Measurements from ENCODE around the gene CCDC148.

DNA sequence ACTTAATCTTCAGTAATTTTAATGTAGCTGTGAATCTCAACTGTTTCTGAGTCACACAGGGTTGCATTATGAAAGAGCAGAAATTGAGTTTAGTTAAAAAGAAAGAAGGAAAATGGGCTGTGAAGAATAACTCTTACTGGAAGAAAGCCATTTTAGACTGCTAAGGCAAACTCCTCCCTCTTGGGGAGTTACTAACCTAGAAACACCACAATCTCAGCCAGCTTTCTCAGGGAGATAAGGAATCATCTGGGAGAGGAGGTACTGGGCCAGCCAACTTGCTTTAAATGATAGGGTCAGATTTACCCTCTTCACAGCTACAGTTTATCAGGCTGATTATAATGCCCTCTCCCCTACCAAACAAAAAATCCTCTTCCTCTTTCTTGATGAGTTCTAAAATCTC, 119.5 kb downstream of the CCDC148 start:
- TF ChIP-seq, protein P1, sequence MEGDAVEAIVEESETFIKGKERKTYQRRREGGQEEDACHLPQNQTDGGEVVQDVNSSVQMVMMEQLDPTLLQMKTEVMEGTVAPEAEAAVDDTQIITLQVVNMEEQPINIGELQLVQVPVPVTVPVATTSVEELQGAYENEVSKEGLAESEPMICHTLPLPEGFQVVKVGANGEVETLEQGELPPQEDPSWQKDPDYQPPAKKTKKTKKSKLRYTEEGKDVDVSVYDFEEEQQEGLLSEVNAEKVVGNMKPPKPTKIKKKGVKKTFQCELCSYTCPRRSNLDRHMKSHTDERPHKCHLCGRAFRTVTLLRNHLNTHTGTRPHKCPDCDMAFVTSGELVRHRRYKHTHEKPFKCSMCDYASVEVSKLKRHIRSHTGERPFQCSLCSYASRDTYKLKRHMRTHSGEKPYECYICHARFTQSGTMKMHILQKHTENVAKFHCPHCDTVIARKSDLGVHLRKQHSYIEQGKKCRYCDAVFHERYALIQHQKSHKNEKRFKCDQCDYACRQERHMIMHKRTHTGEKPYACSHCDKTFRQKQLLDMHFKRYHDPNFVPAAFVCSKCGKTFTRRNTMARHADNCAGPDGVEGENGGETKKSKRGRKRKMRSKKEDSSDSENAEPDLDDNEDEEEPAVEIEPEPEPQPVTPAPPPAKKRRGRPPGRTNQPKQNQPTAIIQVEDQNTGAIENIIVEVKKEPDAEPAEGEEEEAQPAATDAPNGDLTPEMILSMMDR (IDR thresholded peaks at IDR 0.05; ENCODE audit: insufficient read depth, low read length, poor library complexity, severe bottlenecking) = no peak
- no peak for TF ChIP-seq EZH2phosphoT487 (conservative IDR thresholded peaks at IDR 0.05; ENCODE audit: low read length)
